Muscle of back (tissue), 11 donors: ENCODE results near the gene SHBG. TPM values are rescaled to one million over a fixed set of nuclear protein-coding genes. Genes with fewer than 3 reads are reported as not detected.
A peak's percentile ranks its signal among the peaks of the same experiment; 100 is the strongest.

Source experiments
- DNase-seq, 3 donors: peaks; one replicate each; pipeline versions ENCODE4 v3.0.0 to v3.0.0-alpha.2; 2013
- polyA plus RNA-seq, 10 donors: library from polyadenylated mRNA; unstranded; fragments of 120-200 nt; gene quantifications; one replicate each; pipeline ENCODE4 v1.2.1, GENCODE V29; 2013; ENCODE audit not compliant: insufficient read length in 10 of 10

Gene SHBG
- polyA plus RNA-seq, 10 donors = 0.21 to 1.5 (median 0.91) TPM

- no peak for DNase-seq
Measured at GRCh38 chr17:7646457-7646856, 16.5 kb downstream of the SHBG start.

GRCh38 chr17:7647018-7647417 is 17.1 kb downstream of the SHBG start:
- DNase-seq = no peak

GRCh38 chr17:7650509-7651096 is 20.7 kb downstream of the SHBG start, which contains the start of gene ATP1B2:
Gene ATP1B2 (plus strand): TSS chr17:7650926. CDS start chr17:7651519, 593 bp downstream.
- peak; percentile 65 to 92 (median 81) for DNase-seq

- no peak for DNase-seq
Measured at GRCh38 chr17:7651097-7651664, 21.2 kb downstream of the SHBG start.

- peak; percentile 55 to 82 (median 70) for DNase-seq
Measured at GRCh38 chr17:7651665-7652387, 21.9 kb downstream of the SHBG start.

GRCh38 chr17:7652388-7653356 is 22.7 kb downstream of the SHBG start:
- no peak for DNase-seq

GRCh38 chr17:7654832-7655540 is 25.1 kb downstream of the SHBG start:
- no peak for DNase-seq

- DNase-seq = no peak
Measured at GRCh38 chr17:7655541-7655840, 25.6 kb downstream of the SHBG start.

- peak in 1 of 3 donors; percentile 47 for DNase-seq
Measured at GRCh38 chr17:7656958-7657609, 27.1 kb downstream of the SHBG start.

- DNase-seq = no peak
Measured at GRCh38 chr17:7667656-7668406, 37.9 kb downstream of the SHBG start.

GRCh38 chr17:7668482-7668881 is 38.5 kb downstream of the SHBG start:
- DNase-seq = no peak

- DNase-seq = no peak
Measured at GRCh38 chr17:7673239-7673638, 43.3 kb downstream of the SHBG start.

GRCh38 chr17:7674934-7675333 is 45.0 kb downstream of the SHBG start:
- no peak for DNase-seq

- DNase-seq = no peak
Measured at GRCh38 chr17:7676533-7676932, 46.6 kb downstream of the SHBG start.

- no peak for DNase-seq
Measured at GRCh38 chr17:7677388-7678067, 47.6 kb downstream of the SHBG start.
